Esophagus squamous epithelium (tissue), 4 donors: ENCODE results near the gene COA8.

Source experiments
- CTCF ChIP-seq, 6 experiments: fragments of 450-650 bp in 4 of 6; fragments of 200-600 bp in 2 of 6; sonication (generic) in 2 of 6; IDR thresholded peaks; one replicate each; pipeline ENCODE4 v1.5.1; 2016 to 2019; ENCODE audit warnings: antibody characterized with exemption in 6 of 6, mild to moderate bottlenecking in 4 of 6, moderate library complexity in 4 of 6
- POLR2A ChIP-seq, 4 donors: fragments of 450-650 bp; IDR thresholded peaks; one replicate each; pipeline ENCODE4 v1.6.1; 2017; ENCODE audit warnings: antibody characterized with exemption in 4 of 4, mild to moderate bottlenecking in 4 of 4, moderate library complexity in 3 of 4

GRCh38 chr14:103551338-103551762, 11.4 kb upstream of the COA8 start:
- TF ChIP-seq CTCF (IDR thresholded peaks at IDR 0.05) (no peak), POLR2A (IDR thresholded peaks at IDR 0.05) (peak in 1 of 4 donors; percentile 25)
